Measurements from ENCODE around the gene PCNA. TPM values are rescaled to one million over a fixed set of nuclear protein-coding genes. Genes with fewer than 3 reads are reported as not detected.
A peak's percentile ranks its signal among the peaks of the same experiment; 100 is the strongest.

PCNA gene
- total RNA-seq, result 100 to 1,000 TPM; 554 to 560 TPM

DNA sequence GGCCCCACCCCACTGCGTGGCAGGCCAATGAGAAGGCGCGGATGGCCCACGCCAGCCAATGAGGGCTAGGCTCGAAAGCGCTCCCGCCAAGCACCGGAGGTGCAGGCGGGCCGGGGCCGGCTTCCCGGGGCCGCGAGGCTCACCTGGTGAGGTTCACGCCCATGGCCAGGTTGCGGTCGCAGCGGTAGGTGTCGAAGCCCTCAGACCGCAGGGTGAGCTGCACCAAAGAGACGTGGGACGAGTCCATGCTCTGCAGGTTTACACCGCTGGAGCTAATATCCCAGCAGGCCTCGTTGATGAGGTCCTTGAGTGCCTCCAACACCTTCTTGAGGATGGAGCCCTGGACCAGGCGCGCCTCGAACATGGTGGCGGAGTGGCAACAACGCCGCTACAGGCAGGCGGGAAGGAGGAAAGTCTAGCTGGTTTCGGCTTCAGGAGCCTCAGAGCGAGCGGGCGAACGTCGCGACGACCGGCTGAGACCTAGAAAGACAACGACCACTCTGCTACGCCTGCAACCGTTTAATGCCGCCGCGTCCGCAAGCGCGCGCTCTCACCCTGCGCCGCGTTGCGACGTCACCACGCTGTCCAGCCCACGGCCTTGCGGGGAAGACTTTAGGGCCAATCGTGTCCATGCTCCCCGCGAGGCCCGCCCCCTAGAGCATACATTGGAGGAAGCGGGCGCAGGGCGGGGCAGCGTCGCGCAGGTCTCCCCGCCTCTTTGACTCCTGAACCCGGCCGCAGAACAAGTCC, at the start of gene PCNA:
Gene PCNA (minus strand): TSS at position 524 of the 750 bp plus-strand sequence. CDS start 160 bp downstream, at position 364.
- Mint-ChIP-seq H3K27ac (peak within 1 kb of the TSS; percentile 95), H3K36me3 (peaks cover 43% of the 10 kb centered on the region), H3K4me1 (ENCODE audit: low read depth) (peaks cover 47% of the 10 kb centered on the region), H3K4me3 (peak within 1 kb of the TSS; percentile 90), H3K27me3 (no peaks in the 10 kb centered on the region), H3K9me3 (no peaks in the 10 kb centered on the region)
- DNase-seq, result peak; percentile 99
- intact Hi-C loops (cut with micrococcal nuclease), result loop anchor here (1.0 to 10.0 kb wide), 4 partner anchors 41 to 725 kb away; no protein-coding TSS in a partner anchor
- ChIA-PET POLR2A (interaction anchor here (0.7 to 2.8 kb wide), 5 partner anchors 9 to 322 kb away, joined by 3 to 16 read pairs (median 6); no protein-coding TSS in a partner anchor), CTCF (interaction anchor here (0.5 to 1.5 kb wide), 8 partner anchors 18 to 391 kb away, joined by 3 to 5 read pairs (median 3); no protein-coding TSS in a partner anchor)

- Mint-ChIP-seq H3K36me3 (no peaks in the 10 kb centered on the region), H3K27me3 (no peaks in the 10 kb centered on the region), H3K4me3 (no peak overlapping the region), H3K27ac (peak overlapping the region; percentile 25), H3K9me3 (no peaks in the 10 kb centered on the region), H3K4me1 (ENCODE audit: low read depth) (peaks cover 64% of the 10 kb centered on the region)
- intact Hi-C loops (cut with micrococcal nuclease), result no loop called here
- no peak for DNase-seq
- POLR2A ChIA-PET, result no interaction called here
- CTCF ChIA-PET, result interaction anchor here (0.8 to 2.0 kb wide), 3 partner anchors 24 to 54 kb away, joined by 3 to 11 read pairs (median 5); partner anchors contain the start of gene CDS2
These were observed 49.1 kb upstream of the PCNA start for GRCh38 chr20:5168651-5169396.

DNA sequence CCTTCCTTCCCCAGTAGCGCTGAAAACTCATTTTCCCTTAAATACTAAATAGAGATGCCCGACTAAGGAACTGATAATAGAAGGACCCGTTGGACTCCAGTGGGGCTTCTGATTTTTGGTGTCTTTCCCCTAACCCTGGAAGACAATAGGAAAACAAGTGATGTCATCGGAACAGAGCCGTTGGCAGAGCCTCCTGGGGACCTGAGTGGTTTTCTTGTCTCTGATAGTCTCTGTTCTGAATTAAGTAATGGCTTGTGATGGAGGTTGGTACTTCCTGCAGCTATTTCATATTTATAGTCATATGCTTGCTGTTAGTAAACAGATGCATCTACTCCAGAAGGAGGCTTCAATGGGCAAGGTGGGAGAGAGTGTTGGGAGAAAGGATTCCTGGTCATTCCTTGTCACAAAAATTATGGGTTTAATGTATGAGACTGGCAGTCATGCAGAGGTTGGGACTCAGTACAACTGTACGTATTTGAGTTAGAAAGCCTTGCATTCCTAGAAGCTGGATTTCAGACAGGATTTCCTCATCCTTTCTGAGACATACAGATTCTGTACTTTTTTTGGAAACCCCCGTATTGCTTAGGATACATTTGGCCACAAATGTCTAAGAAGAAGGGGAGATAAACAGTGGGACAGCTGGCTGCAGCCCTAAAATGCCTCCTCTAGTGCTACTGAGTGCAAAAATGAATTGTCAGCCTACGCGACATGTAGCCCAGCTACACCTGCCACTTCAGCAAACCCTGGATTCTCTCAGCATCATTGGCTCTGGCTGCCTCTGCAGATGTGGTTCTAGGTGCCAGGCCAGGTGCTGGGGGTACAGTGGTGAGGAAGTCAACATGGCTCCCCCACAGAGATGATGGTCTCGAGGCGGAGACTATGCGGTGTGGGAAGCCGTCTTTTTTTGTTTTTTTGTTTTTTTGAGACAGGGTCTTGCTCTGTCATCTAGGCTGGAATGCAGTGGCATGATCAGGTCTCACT, 45.2 kb upstream of the PCNA start:
- intact Hi-C loops (cut with micrococcal nuclease), result no loop called here
- no peaks in the 10 kb centered on the region for H3K36me3 Mint-ChIP-seq
- CTCF ChIA-PET, result interaction anchor here (0.8 to 3.3 kb wide), 2 partner anchors 30 to 38 kb away, joined by 3 to 22 read pairs; partner anchors contain the start of gene CDS2
- DNase-seq, result no peak
- no peak overlapping the region for H3K4me3 Mint-ChIP-seq
- POLR2A ChIA-PET, result no interaction called here
- H3K4me1 Mint-ChIP-seq (ENCODE audit: low read depth), result peaks cover 66% of the 10 kb centered on the region
- H3K27me3 Mint-ChIP-seq, result no peaks in the 10 kb centered on the region
- H3K9me3 Mint-ChIP-seq, result no peaks in the 10 kb centered on the region
- no peak overlapping the region for H3K27ac Mint-ChIP-seq

- H3K27ac Mint-ChIP-seq, result no peak overlapping the region
- H3K9me3 Mint-ChIP-seq, result no peaks in the 10 kb centered on the region
- H3K27me3 Mint-ChIP-seq, result no peaks in the 10 kb centered on the region
- H3K4me1 Mint-ChIP-seq (ENCODE audit: low read depth), result peaks cover 49% of the 10 kb centered on the region
- ChIA-PET CTCF (interaction anchor here (1.3 kb wide), 1 partner anchor 35 kb away, joined by 3 read pairs; the partner anchor contains the start of gene CDS2), POLR2A (no interaction called here)
- H3K36me3 Mint-ChIP-seq, result no peaks in the 10 kb centered on the region
- intact Hi-C loops (cut with micrococcal nuclease), result no loop called here
- no peak for DNase-seq
- H3K4me3 Mint-ChIP-seq, result no peak overlapping the region
These were observed 41.9 kb upstream of the PCNA start for GRCh38 chr20:5161536-5162164.

- Mint-ChIP-seq H3K4me1 (ENCODE audit: low read depth) (peaks cover 49% of the 10 kb centered on the region), H3K4me3 (no peak overlapping the region), H3K36me3 (no peaks in the 10 kb centered on the region), H3K27me3 (no peaks in the 10 kb centered on the region), H3K27ac (no peak overlapping the region), H3K9me3 (no peaks in the 10 kb centered on the region)
- ChIA-PET POLR2A (no interaction called here), CTCF (interaction anchor here (1.3 kb wide), 1 partner anchor 34 kb away, joined by 3 read pairs; the partner anchor contains the start of gene CDS2)
- intact Hi-C loops (cut with micrococcal nuclease), result no loop called here
- DNase-seq, result no peak
These were observed 41.1 kb upstream of the PCNA start for GRCh38 chr20:5160882-5161281.

DNA sequence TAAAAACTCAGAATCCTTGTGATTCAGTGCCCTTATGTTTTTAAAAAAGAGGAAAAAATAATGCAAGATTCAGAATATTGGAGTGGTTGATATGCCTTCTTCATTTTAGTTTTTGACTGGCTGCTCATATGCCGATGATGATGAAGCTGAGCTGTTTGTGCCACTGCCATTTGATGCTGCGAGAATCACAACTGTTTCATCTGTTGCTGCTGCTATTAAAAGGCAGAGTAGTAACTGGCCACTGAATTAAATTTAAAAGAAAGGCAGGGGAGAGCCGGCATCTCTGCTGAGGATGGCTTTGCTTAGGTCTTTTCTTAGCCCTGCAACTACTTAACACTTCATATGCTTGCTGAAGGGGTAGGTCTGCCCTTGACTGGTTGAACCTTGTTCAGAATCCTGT, 40.2 kb upstream of the PCNA start:
- Mint-ChIP-seq H3K27me3 (no peaks in the 10 kb centered on the region), H3K9me3 (no peaks in the 10 kb centered on the region), H3K4me3 (no peak overlapping the region), H3K36me3 (no peaks in the 10 kb centered on the region), H3K4me1 (ENCODE audit: low read depth) (peaks cover 52% of the 10 kb centered on the region), H3K27ac (no peak overlapping the region)
- ChIA-PET POLR2A (no interaction called here), CTCF (no interaction called here)
- intact Hi-C loops (cut with micrococcal nuclease), result no loop called here
- DNase-seq, result no peak

DNA sequence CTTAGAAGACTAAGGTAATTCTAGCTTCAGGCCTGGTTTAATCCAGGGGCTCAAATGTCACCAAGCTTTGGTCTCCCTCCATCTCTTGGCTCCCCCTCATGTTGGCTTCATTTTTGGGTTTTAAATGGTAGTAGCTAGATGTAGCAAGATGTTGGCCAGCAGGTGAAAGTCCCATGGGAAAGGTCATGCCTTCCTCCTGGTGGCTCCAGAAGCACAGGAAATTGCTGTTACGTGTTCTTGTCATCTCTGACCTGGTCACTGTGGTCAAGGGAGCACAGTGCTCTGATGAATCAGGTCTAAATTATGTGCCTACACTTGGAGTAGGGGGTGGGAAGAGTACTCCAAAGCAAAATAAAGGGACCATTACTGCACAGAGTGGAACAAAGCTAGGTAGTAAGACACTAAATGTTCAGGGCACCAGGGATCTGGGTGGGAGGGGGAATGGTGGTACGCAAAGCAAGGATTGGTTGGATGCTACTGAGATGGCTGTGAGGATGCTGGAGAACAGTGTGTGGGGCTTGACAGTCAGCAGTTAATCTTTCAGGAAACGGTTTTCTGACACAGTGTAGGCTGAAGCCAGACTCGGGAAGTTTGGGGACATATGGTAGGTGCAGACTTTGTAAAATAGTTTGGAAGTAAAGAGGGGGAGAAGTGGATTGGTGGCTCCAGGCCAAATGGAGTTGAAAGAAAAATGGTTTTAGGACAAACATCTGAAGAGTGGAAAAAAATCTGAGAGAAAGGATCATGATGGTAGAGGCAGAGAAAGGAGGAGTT, 37.1 kb upstream of the PCNA start:
- DNase-seq, result no peak
- CTCF ChIA-PET, result interaction anchor here (2.4 to 6.8 kb wide), 2 partner anchors 30 to 49 kb away, joined by 5 to 46 read pairs; partner anchors contain the start of gene CDS2
- peaks cover 3% of the 10 kb centered on the region for H3K36me3 Mint-ChIP-seq
- H3K9me3 Mint-ChIP-seq, result no peaks in the 10 kb centered on the region
- POLR2A ChIA-PET, result no interaction called here
- H3K27me3 Mint-ChIP-seq, result no peaks in the 10 kb centered on the region
- no peak overlapping the region for H3K27ac Mint-ChIP-seq
- peaks cover 65% of the 10 kb centered on the region for H3K4me1 Mint-ChIP-seq (ENCODE audit: low read depth)
- intact Hi-C loops (cut with micrococcal nuclease), result no loop called here
- no peak overlapping the region for H3K4me3 Mint-ChIP-seq

- POLR2A ChIA-PET, result no interaction called here
- Mint-ChIP-seq H3K4me1 (ENCODE audit: low read depth) (peaks cover 58% of the 10 kb centered on the region), H3K36me3 (peaks cover 3% of the 10 kb centered on the region), H3K27ac (no peak overlapping the region), H3K9me3 (no peaks in the 10 kb centered on the region), H3K4me3 (no peak overlapping the region), H3K27me3 (no peaks in the 10 kb centered on the region)
- DNase-seq, result no peak
- intact Hi-C loops (cut with micrococcal nuclease), result no loop called here
- CTCF ChIA-PET, result interaction anchor here (1.9 to 6.8 kb wide), 3 partner anchors 29 to 68 kb away, joined by 5 to 46 read pairs (median 6); partner anchors contain the start of gene CDS2
These were observed 35.6 kb upstream of the PCNA start for GRCh38 chr20:5155404-5155803.

GRCh38 chr20:5154543-5154925, 34.8 kb upstream of the PCNA start:
- ChIA-PET CTCF (interaction anchor here (1.5 to 6.8 kb wide), 3 partner anchors 28 to 68 kb away, joined by 6 to 46 read pairs (median 8); partner anchors contain the start of gene CDS2), POLR2A (interaction anchor here (1.1 kb wide), 1 partner anchor 11 kb away, joined by 3 read pairs; no protein-coding TSS in a partner anchor)
- Mint-ChIP-seq H3K4me3 (no peak overlapping the region), H3K4me1 (ENCODE audit: low read depth) (peaks cover 64% of the 10 kb centered on the region), H3K27me3 (no peaks in the 10 kb centered on the region), H3K36me3 (peaks cover 3% of the 10 kb centered on the region), H3K9me3 (no peaks in the 10 kb centered on the region), H3K27ac (no peak overlapping the region)
- intact Hi-C loops (cut with micrococcal nuclease), result no loop called here
- no peak for DNase-seq
